ENCODE results near the gene ZNF155. TPM values are rescaled to one million over a fixed set of nuclear protein-coding genes. Genes with fewer than 3 reads are reported as not detected.
A peak's percentile ranks its signal among the peaks of the same experiment; 100 is the strongest.

The ZNF155 gene
- polyA plus RNA-seq, 2 of the 4 experiments (the other 2 are of a cell fraction), result 3.9 to 6.6 TPM

- ATAC-seq, result peak; percentile 99 to 100
- H3K4me2 ChIP-seq, result peak within 1 kb of the TSS; percentile 72
- 3% methylated on average over 34 of the region's 40 CpGs for WGBS (ENCODE audit: missing lambda C conversion rate)
- peaks cover 88% of the 10 kb centered on the region for H3K9me3 ChIP-seq
- H3K4me1 ChIP-seq, result no peaks in the 10 kb centered on the region
- H3K4me3 ChIP-seq, result peak within 1 kb of the TSS; percentile 67
- TF ChIP-seq HMGXB4 (CRISPR knock-in tag; IDR thresholded peaks at IDR 0.05; ENCODE audit: borderline replicate concordance) (no peak), ZFP36 (IDR thresholded peaks at IDR 0.05; ENCODE audit: borderline replicate concordance, partially characterized antibody) (no peak), RAD21 (conservative IDR thresholded peaks at IDR 0.05 in 1 of 2, IDR thresholded peaks at IDR 0.05 in 1 of 2) (peak; percentile 48 to 62; a peak in 4 of 5 replicates), GATA3 (IDR thresholded peaks at IDR 0.05; ENCODE audit: borderline replicate concordance) (peak; percentile 61; the same call in 1 of the 2 replicates), BCL3 (IDR thresholded peaks at IDR 0.05) (0 out of 3 replicates have a peak, but pooled peaks have one; percentile 17), ZSCAN20 (CRISPR knock-in tag; IDR thresholded peaks at IDR 0.05) (no peak), JUN (IDR thresholded peaks at IDR 0.05) (peak in 1 of 2 experiments; percentile 66; a peak in 2 of 5 replicates), RNF2 (IDR thresholded peaks at IDR 0.05; ENCODE audit: borderline replicate concordance, low read depth) (0 out of 2 replicates have a peak, but pooled peaks have one; percentile 51), KDM1A (IDR thresholded peaks at IDR 0.05; ENCODE audit: low read depth) (no peak), MAX (IDR thresholded peaks at IDR 0.05) (peak; percentile 84), ELK1 (IDR thresholded peaks at IDR 0.05; ENCODE audit: low read depth, low read length) (0 out of 2 replicates have a peak, but pooled peaks have one; percentile 58), FOSL2 (IDR thresholded peaks at IDR 0.05) (no peak), FOSL2 (CRISPR knock-in tag; IDR thresholded peaks at IDR 0.05) (0 out of 2 replicates have a peak, but pooled peaks have one; percentile 4), PHF8 (IDR thresholded peaks at IDR 0.05; ENCODE audit: borderline replicate concordance, low read depth) (peak; percentile 62; the same call in 1 of the 2 replicates), SMC3 (IDR thresholded peaks at IDR 0.05) (peak; percentile 22; the same call in 2 of the 3 replicates), HDAC2 (IDR thresholded peaks at IDR 0.05) (no peak), CTCF (IDR thresholded peaks at IDR 0.05) (peak; percentile 41; the same call in 2 of the 3 replicates), CEBPB (IDR thresholded peaks at IDR 0.05) (peak; percentile 86 to 97; a peak in 3 of 4 replicates), HOXA7 (CRISPR knock-in tag; IDR thresholded peaks at IDR 0.05) (no peak), CBX8 (IDR thresholded peaks at IDR 0.05) (no peak)
- peak; percentile 98 to 99 for DNase-seq (ENCODE audit: low read depth in 1 of 2, low spot score in 1 of 2)
- POLR2A ChIA-PET, result interaction anchor here (0.8 to 1.6 kb wide), 5 partner anchors 15 to 550 kb away, joined by 3 to 21 read pairs (median 3); partner anchors contain the start of genes ZNF180, ZNF226, ZNF227 and ZNF45
- CTCF ChIA-PET, result interaction anchor here (0.6 to 1.6 kb wide), 7 partner anchors 15 to 256 kb away, joined by 3 to 11 read pairs (median 3); partner anchors contain the start of gene ZNF45
- peak within 1 kb of the TSS; percentile 61 to 73 for H3K27ac ChIP-seq
- peak; percentile 99 for FAIRE-seq
These were observed 32.9 kb upstream of the ZNF155 start, which contains the start of gene ZNF221 for GRCh38 chr19:43950834-43951645. Gene ZNF221, plus strand, starts transcription at chr19:43951228. Its CDS starts 11,499 bp downstream, at chr19:43962727.

Data from A549 (cell line).